SU-DHL-6 (cell line): ENCODE data around the gene GPR153.

ENCODE experiments used
- H2AFZ ChIP-seq: fragments of 200-600 bp; sonication (generic); 2 replicates; pipeline ENCODE4 v1.6.1; 2014; ENCODE audit warnings: low read depth, mild to moderate bottlenecking, moderate library complexity, mixed read lengths, antibody characterized with exemption, low read length; ENCODE audit not compliant: severe bottlenecking
- H3F3A ChIP-seq: fragments of 200-600 bp; shearing (Covaris generic); 2 replicates; pipeline ENCODE4 v1.6.0; 2016; ENCODE audit warnings: antibody characterized with exemption, mild to moderate bottlenecking; ENCODE audit not compliant: insufficient read depth
- H3K27ac ChIP-seq: fragments of 200-600 bp; sonication (generic); 2 replicates; pipeline ENCODE4 v1.5.1; 2016; ENCODE audit warnings: low read depth, mild to moderate bottlenecking, low read length, moderate library complexity, mixed read lengths
- H3K27me3 ChIP-seq: fragments of 200-600 bp; sonication (generic), shearing (Covaris generic); 2 replicates; pipeline ENCODE4 v1.6.0; 2014; ENCODE audit warnings: mild to moderate bottlenecking, low read length
- H3K36me3 ChIP-seq: fragments of 200-600 bp; sonication (generic); 2 replicates; pipeline ENCODE4 v1.6.1; 2014; ENCODE audit warnings: mild to moderate bottlenecking, low read length, mixed read lengths
- H3K4me2 ChIP-seq: fragments of 300-600, 200-600 bp; shearing (Covaris generic), sonication (generic); 2 replicates; pipeline ENCODE4 v1.6.0; 2014; ENCODE audit warnings: low read length, low read depth, mild to moderate bottlenecking; ENCODE audit not compliant: poor library complexity, severe bottlenecking
- H3K4me3 ChIP-seq: fragments of 200-600 bp; sonication (generic); 2 replicates; pipeline ENCODE4 v1.5.1; 2014; ENCODE audit warnings: antibody characterized with exemption, low read length, mild to moderate bottlenecking, mixed read lengths; ENCODE audit not compliant: insufficient read depth, poor library complexity, severe bottlenecking
- H3K79me2 ChIP-seq: fragments of 200-600 bp; sonication (generic); 2 replicates; pipeline ENCODE4 v1.6.1; 2014; ENCODE audit warnings: mild to moderate bottlenecking, low read length, moderate library complexity; ENCODE audit not compliant: insufficient read depth
- H3K9ac ChIP-seq: fragments of 200-600 bp; sonication (generic); 2 replicates; pipeline ENCODE4 v1.7.0; 2014; ENCODE audit warnings: mild to moderate bottlenecking, low read length
- H3K9me2 ChIP-seq: fragments of 200-600 bp; sonication (generic); replicated peaks from 2 replicates; pipeline ENCODE4 v1.6.1; 2014; ENCODE audit warnings: low read length; ENCODE audit not compliant: insufficient read depth
- H3K9me3 ChIP-seq: fragments of 200-600 bp; sonication (generic); 2 replicates; pipeline ENCODE4 v1.6.1; 2014; ENCODE audit warnings: low read length, mixed read lengths; ENCODE audit not compliant: insufficient read depth
- H4K20me1 ChIP-seq: fragments of 200-600 bp; sonication (generic); 2 replicates; pipeline ENCODE4 v1.6.1; 2014; ENCODE audit warnings: low read depth, mild to moderate bottlenecking, antibody characterized with exemption, low read length, moderate library complexity, mixed read lengths
- CTCF ChIP-seq: fragments of 200-600 bp; sonication (generic); IDR thresholded peaks from one replicate; pipeline ENCODE4 v1.5.1; 2017; ENCODE audit warnings: antibody characterized with exemption, mild to moderate bottlenecking, low read length, moderate library complexity; ENCODE audit not compliant: insufficient read depth, poor library complexity, severe bottlenecking
- EZH2phosphoT487 ChIP-seq: fragments of 200-600 bp; sonication (generic), shearing (Covaris generic); conservative IDR thresholded peaks from 2 replicates; pipeline ENCODE4 v1.6.1; 2018; ENCODE audit warnings: mild to moderate bottlenecking, antibody characterized with exemption, low read length, moderate library complexity, mixed read lengths

The GPR153 gene

DNA sequence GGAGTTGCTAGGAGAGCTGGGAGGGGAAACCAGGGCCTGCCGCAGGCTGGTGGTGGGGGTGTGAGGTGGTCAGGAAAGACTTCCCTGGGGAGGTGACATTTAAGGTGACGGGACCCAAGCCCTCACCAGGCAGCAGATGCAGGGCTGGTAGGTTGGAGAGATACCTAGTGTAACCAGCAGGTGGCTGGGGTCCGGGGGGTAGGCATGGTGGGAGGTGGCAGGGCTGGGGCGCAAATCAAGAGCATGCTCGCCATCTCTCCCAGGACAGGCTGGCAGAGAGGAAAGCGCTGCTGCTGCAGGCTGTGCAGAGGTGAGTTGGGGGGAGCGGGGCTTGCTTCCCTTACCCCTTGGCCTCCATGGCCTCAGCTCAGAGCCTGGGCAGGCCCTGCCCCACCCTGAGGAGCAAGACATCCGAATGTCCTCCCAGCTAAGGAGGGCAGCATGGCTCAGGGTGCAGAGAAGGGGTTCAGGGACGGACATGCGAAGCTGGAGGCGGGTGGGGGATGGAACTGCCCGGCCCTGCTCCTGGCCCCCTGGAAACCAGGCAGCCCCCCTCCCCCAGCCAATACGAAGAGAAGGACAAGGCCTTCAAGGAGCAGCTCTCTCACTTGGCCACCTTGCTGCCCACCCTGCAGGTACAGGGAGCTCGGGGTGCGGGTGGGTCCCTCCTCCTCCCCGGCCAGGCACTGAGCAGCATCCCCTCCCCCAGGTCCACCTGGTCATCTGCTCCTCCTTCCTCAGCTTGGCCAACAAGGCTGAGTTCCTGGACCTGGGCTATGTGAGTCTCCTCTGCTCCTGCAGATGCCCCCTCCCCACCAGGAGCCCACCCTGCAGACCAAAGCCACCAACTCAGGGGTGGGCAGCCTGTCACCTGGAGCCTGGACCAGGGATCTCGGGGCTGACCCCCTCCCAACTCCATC, 51.0 kb downstream of the GPR153 start:
- H3K27ac ChIP-seq: no peak overlapping the region
- H4K20me1 ChIP-seq: no peaks in the 10 kb centered on the region
- H3K4me2 ChIP-seq: no peak overlapping the region
- H3K36me3 ChIP-seq: no peaks in the 10 kb centered on the region
- no peaks in the 10 kb centered on the region for H3K79me2 ChIP-seq
- H3K9me2 ChIP-seq: no peaks in the 10 kb centered on the region
- H3K27me3 ChIP-seq: no peaks in the 10 kb centered on the region
- no peak overlapping the region for H2AFZ ChIP-seq
- no peak overlapping the region for H3K4me3 ChIP-seq
- H3F3A ChIP-seq: no peaks in the 10 kb centered on the region
- no peak overlapping the region for H3K9ac ChIP-seq
- TF ChIP-seq CTCF (no peak), EZH2phosphoT487 (no peak)
- H3K9me3 ChIP-seq: no peaks in the 10 kb centered on the region

DNA sequence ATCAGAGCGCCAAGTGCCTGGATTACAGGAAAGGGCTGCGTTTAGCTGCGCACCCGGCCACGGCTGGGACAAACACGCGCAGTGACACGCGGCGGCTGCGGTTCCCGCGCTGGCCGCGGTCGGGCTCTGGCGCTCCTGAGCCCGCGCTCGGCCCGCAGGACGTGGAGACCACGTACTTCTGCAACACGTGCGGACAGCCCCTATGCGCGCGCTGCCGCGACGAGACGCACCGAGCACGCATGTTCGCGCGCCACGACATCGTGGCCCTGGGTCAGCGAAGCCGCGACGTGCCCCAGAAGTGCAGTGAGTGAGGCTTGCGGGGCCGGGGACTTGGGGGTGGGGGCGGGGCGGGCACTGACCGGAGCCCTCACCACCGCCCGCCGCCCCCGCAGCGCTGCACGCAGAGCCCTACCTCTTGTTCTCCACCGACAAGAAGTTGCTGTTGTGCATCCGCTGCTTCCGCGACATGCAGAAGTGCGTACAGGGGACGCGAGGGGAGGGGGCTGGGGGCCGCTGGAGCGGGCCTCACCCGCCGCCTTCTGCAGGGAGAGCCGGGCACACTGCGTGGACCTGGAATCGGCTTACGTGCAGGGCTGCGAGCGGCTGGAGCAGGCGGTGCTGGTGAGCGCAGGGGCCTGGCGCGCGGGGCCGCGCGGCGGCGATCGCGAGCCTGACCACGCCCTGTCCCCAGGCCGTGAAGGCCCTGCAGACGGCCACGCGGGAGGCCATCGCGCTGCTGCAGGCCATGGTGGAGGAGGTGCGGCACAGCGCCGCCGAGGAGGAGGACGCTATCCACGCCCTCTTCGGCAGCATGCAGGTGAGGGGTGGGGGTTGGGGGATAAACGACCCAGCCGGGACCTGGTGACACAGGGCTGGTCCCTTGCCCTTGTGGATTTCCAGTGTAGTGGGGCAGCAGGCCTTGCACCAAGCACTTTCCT, 51.9 kb downstream of the GPR153 start:
- H3K4me2 ChIP-seq: no peak overlapping the region
- TF ChIP-seq EZH2phosphoT487: no peak
- no peaks in the 10 kb centered on the region for H3K9me2 ChIP-seq
- H2AFZ ChIP-seq: no peak overlapping the region
- no peaks in the 10 kb centered on the region for H3K79me2 ChIP-seq
- H3K36me3 ChIP-seq: no peaks in the 10 kb centered on the region
- H3K4me3 ChIP-seq: no peak overlapping the region
- H3K9ac ChIP-seq: no peak overlapping the region
- no peak overlapping the region for H3K27ac ChIP-seq
- no peaks in the 10 kb centered on the region for H3F3A ChIP-seq
- no peaks in the 10 kb centered on the region for H4K20me1 ChIP-seq
- no peaks in the 10 kb centered on the region for H3K27me3 ChIP-seq
- no peaks in the 10 kb centered on the region for H3K9me3 ChIP-seq

GRCh38 chr1:6207921-6208320, 53.0 kb downstream of the GPR153 start:
- Histone ChIP-seq H4K20me1 (no peaks in the 10 kb centered on the region), H3K9me3 (no peaks in the 10 kb centered on the region), H3K79me2 (no peaks in the 10 kb centered on the region), H3K9me2 (no peaks in the 10 kb centered on the region), H3K4me3 (no peak overlapping the region), H3K36me3 (no peaks in the 10 kb centered on the region), H3K27me3 (no peaks in the 10 kb centered on the region), H3K27ac (no peak overlapping the region), H2AFZ (no peak overlapping the region), H3F3A (no peaks in the 10 kb centered on the region), H3K4me2 (no peak overlapping the region), H3K9ac (no peak overlapping the region)
- TF ChIP-seq EZH2phosphoT487 (no peak), CTCF (no peak)
